ENCODE results near the gene MICALL2.
"Not testable (repeated sequence)": the region's sequence is repeated elsewhere in the genome, so short reads cannot be mapped to it uniquely, and the experiment has no call there.

The MICALL2 gene

GRCh38 chr7:1443587-1444200, 15.6 kb downstream of the MICALL2 start:
- H3K36me3 ChIP-seq (ENCODE audit: insufficient read depth, low read depth, low read length); H3K9ac ChIP-seq (ENCODE audit: low read depth, low read length); H3K4me3 ChIP-seq (ENCODE audit: low read length); H3K4me1 ChIP-seq (ENCODE audit: insufficient read depth, low read length); H3K27ac ChIP-seq (ENCODE audit: low read length); H3K9me3 ChIP-seq (ENCODE audit: insufficient read depth, low read depth, low read length); H3K27me3 ChIP-seq (ENCODE audit: insufficient read depth, low read length): not testable (repeated sequence)

DNA sequence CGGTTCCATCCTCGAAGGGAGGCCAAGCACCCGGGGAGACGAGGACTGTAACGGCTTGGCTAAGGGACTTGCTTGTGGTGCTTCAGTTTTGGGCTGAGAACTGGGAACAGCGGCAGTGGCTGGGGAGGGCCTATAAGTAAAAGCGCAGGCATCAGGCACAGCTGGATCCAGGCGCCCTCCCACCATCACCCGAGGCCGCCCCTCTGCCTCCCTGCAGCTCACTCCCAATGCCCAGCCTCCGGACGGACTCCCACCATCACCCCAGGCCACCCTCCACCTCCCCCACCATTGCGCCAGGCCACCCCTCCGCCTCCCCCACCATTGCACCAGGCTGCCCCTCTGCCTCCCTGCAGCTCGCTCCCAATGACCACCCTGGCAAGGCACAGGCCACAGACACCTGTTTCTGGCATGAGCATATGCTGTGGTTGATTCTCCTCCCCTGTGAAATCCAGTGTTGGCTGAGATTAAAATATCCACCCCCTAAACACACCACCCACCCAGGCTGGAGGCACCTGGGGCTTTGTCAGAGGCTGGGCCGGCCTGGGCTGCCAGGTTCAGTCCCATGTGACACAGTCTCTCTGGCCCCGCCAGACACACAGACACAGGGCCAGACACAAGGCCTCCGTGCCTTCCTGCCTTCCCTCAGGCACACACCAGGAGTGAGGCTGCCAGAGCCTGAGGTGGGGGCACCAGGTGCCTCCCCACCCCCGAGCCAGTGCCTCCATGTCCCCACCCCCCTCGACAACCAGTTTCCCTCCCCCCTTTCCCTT, 16.7 kb downstream of the MICALL2 start:
- Histone ChIP-seq H3K9ac (ENCODE audit: low read depth, low read length) (no peak overlapping the region), H3K27ac (ENCODE audit: low read length) (no peak overlapping the region), H3K27me3 (ENCODE audit: insufficient read depth, low read length) (no peaks in the 10 kb centered on the region), H3K36me3 (ENCODE audit: insufficient read depth, low read depth, low read length) (no peaks in the 10 kb centered on the region), H3K4me1 (ENCODE audit: insufficient read depth, low read length) (no peaks in the 10 kb centered on the region), H3K4me3 (ENCODE audit: low read length) (no peak overlapping the region), H3K9me3 (ENCODE audit: insufficient read depth, low read depth, low read length) (no peaks in the 10 kb centered on the region)

- H3K27ac ChIP-seq (ENCODE audit: low read length), result no peak overlapping the region
Observed at GRCh38 chr7:1441615-1442354, 17.5 kb downstream of the MICALL2 start.

DNA sequence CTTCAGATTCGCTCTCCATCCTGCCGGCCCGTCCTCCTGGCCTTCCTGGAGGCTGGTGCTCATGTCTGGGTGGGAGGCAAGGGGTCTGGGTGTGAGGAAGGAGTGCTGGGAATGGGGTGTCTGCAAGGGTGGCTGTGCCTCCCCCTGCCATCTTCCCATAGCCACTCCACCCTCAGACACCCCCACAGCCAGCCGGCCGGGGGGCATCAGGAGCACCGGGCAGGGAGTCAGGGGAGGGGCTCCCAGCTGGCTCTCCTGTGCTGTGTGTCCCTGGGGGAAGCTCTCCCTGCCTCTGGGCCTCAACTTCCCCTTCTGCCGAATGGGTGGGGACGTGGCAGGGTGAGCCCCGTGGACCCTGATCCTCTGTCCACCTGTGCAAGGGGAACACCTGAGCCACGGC, 18.6 kb downstream of the MICALL2 start:
- Histone ChIP-seq H3K9ac (ENCODE audit: low read depth, low read length) (no peak overlapping the region), H3K27me3 (ENCODE audit: insufficient read depth, low read length) (no peaks in the 10 kb centered on the region), H3K4me3 (ENCODE audit: low read length) (no peak overlapping the region), H3K27ac (ENCODE audit: low read length) (no peak overlapping the region), H3K36me3 (ENCODE audit: insufficient read depth, low read depth, low read length) (no peaks in the 10 kb centered on the region), H3K9me3 (ENCODE audit: insufficient read depth, low read depth, low read length) (no peaks in the 10 kb centered on the region), H3K4me1 (ENCODE audit: insufficient read depth, low read length) (no peaks in the 10 kb centered on the region)

More at GRCh38 chr7:1441615-1442354, 17.5 kb downstream of the MICALL2 start:
- Histone ChIP-seq H3K4me1 (ENCODE audit: insufficient read depth, low read length) (no peaks in the 10 kb centered on the region), H3K9me3 (ENCODE audit: insufficient read depth, low read depth, low read length) (no peaks in the 10 kb centered on the region), H3K36me3 (ENCODE audit: insufficient read depth, low read depth, low read length) (no peaks in the 10 kb centered on the region), H3K9ac (ENCODE audit: low read depth, low read length) (no peak overlapping the region), H3K4me3 (ENCODE audit: low read length) (no peak overlapping the region), H3K27me3 (ENCODE audit: insufficient read depth, low read length) (no peaks in the 10 kb centered on the region)

GRCh38 chr7:1439373-1440363, 19.6 kb downstream of the MICALL2 start:
- no peak overlapping the region for H3K4me3 ChIP-seq (ENCODE audit: low read length)
- H3K36me3 ChIP-seq (ENCODE audit: insufficient read depth, low read depth, low read length), result no peaks in the 10 kb centered on the region
- no peaks in the 10 kb centered on the region for H3K4me1 ChIP-seq (ENCODE audit: insufficient read depth, low read length)
- no peak overlapping the region for H3K27ac ChIP-seq (ENCODE audit: low read length)
- H3K9me3 ChIP-seq (ENCODE audit: insufficient read depth, low read depth, low read length), result no peaks in the 10 kb centered on the region
- H3K9ac ChIP-seq (ENCODE audit: low read depth, low read length), result no peak overlapping the region
- no peaks in the 10 kb centered on the region for H3K27me3 ChIP-seq (ENCODE audit: insufficient read depth, low read length)

DNA sequence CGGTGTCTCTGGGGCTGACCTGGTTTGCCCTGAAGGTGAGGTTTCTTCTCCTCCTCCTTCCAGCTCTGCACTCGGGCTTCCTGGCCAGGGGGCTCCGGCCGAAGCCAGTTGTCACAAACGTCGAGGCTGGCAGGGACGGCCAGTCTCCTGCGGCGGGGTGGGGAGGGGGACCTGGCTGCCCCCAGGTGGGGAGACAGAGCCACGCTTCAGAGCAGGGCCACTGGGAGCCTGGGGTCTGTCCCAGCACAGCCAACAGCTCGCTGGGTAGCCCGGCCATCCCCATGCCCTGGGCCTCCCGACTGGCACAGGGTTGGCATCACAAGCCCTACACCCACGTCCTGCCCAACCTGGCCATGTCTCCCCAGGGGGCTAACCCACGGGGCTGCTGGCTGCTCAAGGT, 20.4 kb downstream of the MICALL2 start:
- Histone ChIP-seq H3K27ac (ENCODE audit: low read length) (no peak overlapping the region), H3K4me1 (ENCODE audit: insufficient read depth, low read length) (no peaks in the 10 kb centered on the region), H3K36me3 (ENCODE audit: insufficient read depth, low read depth, low read length) (no peaks in the 10 kb centered on the region)

DNA sequence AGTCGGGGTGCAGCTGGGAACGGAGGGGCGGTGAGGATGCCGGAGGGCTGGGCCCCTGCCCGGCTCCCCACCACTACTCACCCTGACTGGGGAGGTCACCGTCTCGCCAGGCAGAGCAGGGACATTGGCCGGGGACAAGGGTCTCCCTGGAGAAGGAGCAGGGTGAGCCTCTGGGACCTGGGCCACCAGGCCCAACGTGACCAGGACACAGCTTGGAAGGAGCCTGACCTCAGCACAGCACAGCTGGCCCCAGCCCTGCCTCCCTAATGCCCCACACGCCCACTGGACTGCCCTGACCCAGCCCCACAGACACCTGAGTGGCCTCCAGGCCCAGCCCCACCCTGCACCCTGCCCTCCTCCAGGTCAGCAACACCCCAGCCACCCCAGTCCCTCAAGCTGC, 21.1 kb downstream of the MICALL2 start:
- Histone ChIP-seq H3K9ac (ENCODE audit: low read depth, low read length) (no peak overlapping the region), H3K4me3 (ENCODE audit: low read length) (no peak overlapping the region), H3K27ac (ENCODE audit: low read length) (no peak overlapping the region), H3K27me3 (ENCODE audit: insufficient read depth, low read length) (no peaks in the 10 kb centered on the region), H3K9me3 (ENCODE audit: insufficient read depth, low read depth, low read length) (no peaks in the 10 kb centered on the region), H3K4me1 (ENCODE audit: insufficient read depth, low read length) (no peaks in the 10 kb centered on the region), H3K36me3 (ENCODE audit: insufficient read depth, low read depth, low read length) (no peaks in the 10 kb centered on the region)

More for the DNA sequence above, 20.4 kb downstream of the MICALL2 start:
- H3K9me3 ChIP-seq (ENCODE audit: insufficient read depth, low read depth, low read length), result no peaks in the 10 kb centered on the region
- no peak overlapping the region for H3K9ac ChIP-seq (ENCODE audit: low read depth, low read length)
- no peak overlapping the region for H3K4me3 ChIP-seq (ENCODE audit: low read length)
- H3K27me3 ChIP-seq (ENCODE audit: insufficient read depth, low read length), result no peaks in the 10 kb centered on the region

DNA sequence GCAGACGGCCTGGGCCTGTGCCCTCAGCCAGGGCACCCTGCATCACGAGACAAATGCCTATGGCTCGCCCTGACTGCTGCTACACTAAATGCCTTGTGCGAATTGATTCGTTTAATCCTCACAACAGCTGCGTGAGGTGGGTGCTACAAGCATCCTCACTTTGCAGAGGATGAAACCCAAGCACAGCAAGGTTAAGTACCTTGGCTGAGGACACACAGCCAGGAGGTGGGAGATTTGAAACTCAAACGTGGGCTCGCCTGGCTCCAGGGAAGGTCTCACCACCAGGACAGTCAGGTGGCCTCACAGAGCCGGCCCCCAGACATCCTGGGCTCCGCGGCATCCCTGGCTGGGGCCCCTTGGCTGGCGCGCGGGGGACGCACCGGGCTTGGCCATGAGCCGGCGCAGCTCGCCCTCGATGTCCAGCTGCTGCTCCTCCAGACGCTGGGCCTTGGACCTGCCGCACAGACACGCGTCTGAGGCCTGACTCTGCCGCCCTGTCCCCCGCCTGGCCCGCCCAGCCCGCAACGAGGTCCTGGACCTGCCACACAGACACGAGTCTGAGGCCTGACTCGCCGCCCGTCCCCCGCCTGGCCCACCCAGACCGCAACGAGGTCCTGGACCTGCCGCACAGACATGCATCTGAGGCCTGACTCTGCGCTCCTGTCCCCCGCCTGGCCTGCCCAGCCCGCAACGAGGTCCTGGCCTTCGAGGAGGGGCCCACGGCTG, 22.0 kb downstream of the MICALL2 start:
- H3K27me3 ChIP-seq (ENCODE audit: insufficient read depth, low read length), result no peaks in the 10 kb centered on the region; the same call in 1 of the 2 replicates
- H3K9ac ChIP-seq (ENCODE audit: low read depth, low read length), result no peak overlapping the region
- H3K4me3 ChIP-seq (ENCODE audit: low read length), result no peak overlapping the region
- H3K27ac ChIP-seq (ENCODE audit: low read length), result no peak overlapping the region
- H3K9me3 ChIP-seq (ENCODE audit: insufficient read depth, low read depth, low read length), result no peaks in the 10 kb centered on the region
- no peaks in the 10 kb centered on the region for H3K4me1 ChIP-seq (ENCODE audit: insufficient read depth, low read length)
- H3K36me3 ChIP-seq (ENCODE audit: insufficient read depth, low read depth, low read length), result no peaks in the 10 kb centered on the region

DNA sequence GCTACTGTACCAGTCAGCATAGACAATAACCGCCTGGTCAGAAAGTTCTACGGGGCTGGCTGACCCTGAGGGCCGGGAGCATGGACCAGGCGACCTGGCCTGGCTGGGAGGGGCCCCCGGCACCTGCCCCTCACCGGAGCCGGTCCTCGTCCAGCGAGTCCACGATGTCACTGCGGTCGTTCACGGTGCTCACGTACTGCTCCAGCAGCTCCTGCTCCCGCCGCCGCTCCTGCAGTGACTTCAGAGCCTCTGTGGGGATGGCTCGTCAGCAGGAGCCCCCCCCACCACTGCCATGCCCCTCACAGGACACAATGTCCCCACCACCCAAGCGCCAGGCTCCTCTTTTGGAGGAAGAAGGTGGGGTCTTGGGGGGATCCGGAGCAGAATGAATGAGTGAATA, 22.7 kb downstream of the MICALL2 start:
- H3K4me3 ChIP-seq (ENCODE audit: low read length), result no peak overlapping the region
- H3K27ac ChIP-seq (ENCODE audit: low read length), result no peak overlapping the region
- H3K9me3 ChIP-seq (ENCODE audit: insufficient read depth, low read depth, low read length), result no peaks in the 10 kb centered on the region
- no peaks in the 10 kb centered on the region for H3K4me1 ChIP-seq (ENCODE audit: insufficient read depth, low read length)
- peaks cover 4% of the 10 kb centered on the region; the same call in 1 of the 2 replicates for H3K27me3 ChIP-seq (ENCODE audit: insufficient read depth, low read length)
- no peak overlapping the region for H3K9ac ChIP-seq (ENCODE audit: low read depth, low read length)
- H3K36me3 ChIP-seq (ENCODE audit: insufficient read depth, low read depth, low read length), result no peaks in the 10 kb centered on the region

DNA sequence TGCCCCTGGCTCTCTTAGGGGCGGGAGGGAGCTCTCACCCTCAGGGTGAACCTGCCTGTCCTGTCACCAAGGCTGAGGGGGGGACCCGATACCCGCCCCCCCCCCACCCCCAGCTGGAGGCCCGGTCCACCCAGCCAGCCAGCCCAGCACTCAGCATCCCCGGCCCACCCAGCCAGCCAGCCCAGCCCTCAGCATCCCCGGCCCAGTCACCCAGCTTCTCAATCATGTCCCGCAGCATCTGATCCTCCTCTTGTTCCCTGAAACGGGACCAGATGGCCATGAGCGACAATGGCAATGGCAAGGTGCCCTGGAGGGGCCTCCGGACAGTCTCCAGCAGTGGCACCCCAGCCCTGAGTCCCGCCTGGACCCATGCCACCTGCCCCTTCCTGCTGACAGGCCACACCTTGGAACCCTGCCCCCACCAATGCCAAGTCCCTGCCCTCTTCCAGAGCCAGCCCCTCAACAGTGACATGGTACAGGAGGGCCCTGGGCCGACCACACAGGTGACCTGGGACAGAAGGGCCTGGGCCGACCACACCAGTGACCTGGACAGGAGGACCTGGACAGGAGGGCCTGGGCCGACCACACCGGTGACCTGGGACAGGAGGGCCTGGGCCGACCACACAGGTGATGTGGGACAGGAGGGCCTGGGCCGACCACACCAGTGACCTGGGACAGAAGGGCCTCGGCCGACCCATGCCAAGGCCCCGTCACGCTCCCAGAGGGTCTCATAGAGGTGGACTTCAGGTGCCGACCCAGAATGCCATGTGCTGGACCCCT, 24.2 kb downstream of the MICALL2 start:
- Histone ChIP-seq H3K27me3 (ENCODE audit: insufficient read depth, low read length) (peaks cover 4% of the 10 kb centered on the region; the same call in 1 of the 2 replicates), H3K36me3 (ENCODE audit: insufficient read depth, low read depth, low read length) (no peaks in the 10 kb centered on the region), H3K4me3 (ENCODE audit: low read length) (no peak overlapping the region), H3K27ac (ENCODE audit: low read length) (no peak overlapping the region), H3K9ac (ENCODE audit: low read depth, low read length) (no peak overlapping the region), H3K4me1 (ENCODE audit: insufficient read depth, low read length) (no peaks in the 10 kb centered on the region), H3K9me3 (ENCODE audit: insufficient read depth, low read depth, low read length) (no peaks in the 10 kb centered on the region)
